Right atrium auricular region (tissue), 2 donors: Measurements from ENCODE around the gene RPE65. TPM values are rescaled to one million over a fixed set of nuclear protein-coding genes. Genes with fewer than 3 reads are reported as not detected.
"Not testable (repeated sequence)": the region's sequence is repeated elsewhere in the genome, so short reads cannot be mapped to it uniquely, and the experiment has no call there.

Source experiments
- DNase-seq: peaks from one replicate; pipeline ENCODE4 v3.0.0-alpha.2; 2019; ENCODE audit warnings: low spot score
- H3K27ac ChIP-seq, 2 donors: fragments of 200-600 bp; sonication (generic); 1 replicate in 1 of 2; 2 replicates in 1 of 2; pipeline ENCODE4 v1.5.1; 2016 to 2019
- H3K27me3 ChIP-seq, 2 donors: fragments of 200-600 bp; sonication (generic); one replicate each; pipeline versions ENCODE4 v1.5.1 to v1.6.0; 2017 to 2019
- H3K36me3 ChIP-seq: fragments of 200-600 bp; sonication (generic); one replicate; pipeline ENCODE4 v1.5.1; 2016
- H3K4me1 ChIP-seq, 2 donors: fragments of 200-600 bp; sonication (generic); one replicate each; pipeline versions ENCODE4 v1.5.1 to v1.6.0; 2017 to 2019
- H3K4me3 ChIP-seq, 2 donors: fragments of 200-600 bp; sonication (generic); 1 replicate in 1 of 2; 2 replicates in 1 of 2; pipeline ENCODE4 v1.5.1; 2017 to 2019; ENCODE audit warnings: mild to moderate bottlenecking in 1 of 2, moderate library complexity in 1 of 2
- H3K9me3 ChIP-seq, 2 donors: fragments of 200-600 bp; sonication (generic); one replicate each; pipeline ENCODE4 v1.5.1; 2019
- total RNA-seq, 2 donors: library from RNA; depleted of rRNA; stranded (reverse); fragments of >200 nt; gene quantifications; one replicate each; pipeline ENCODE4 v1.1.0, GENCODE V29; 2016
- TF ChIP-seq, protein P1 (sequence below), 2 donors: fragments of 200-600 bp; sonication (generic); IDR thresholded peaks; one replicate each; pipeline ENCODE4 v1.5.1; 2019; ENCODE audit warnings: antibody characterized with exemption in 2 of 2

Gene RPE65
- total RNA-seq, 2 donors from 2014 or later = 0.15 TPM; not detected in 1

- H3K9me3 ChIP-seq = no peaks in the 10 kb centered on the region
- no peaks in the 10 kb centered on the region for H3K27me3 ChIP-seq
- DNase-seq = no peak
- no peaks in the 10 kb centered on the region for H3K36me3 ChIP-seq
- H3K27ac ChIP-seq = no peak overlapping the region
- H3K4me3 ChIP-seq = no peak overlapping the region
- H3K4me1 ChIP-seq = no peaks in the 10 kb centered on the region
- TF ChIP-seq, protein P1, sequence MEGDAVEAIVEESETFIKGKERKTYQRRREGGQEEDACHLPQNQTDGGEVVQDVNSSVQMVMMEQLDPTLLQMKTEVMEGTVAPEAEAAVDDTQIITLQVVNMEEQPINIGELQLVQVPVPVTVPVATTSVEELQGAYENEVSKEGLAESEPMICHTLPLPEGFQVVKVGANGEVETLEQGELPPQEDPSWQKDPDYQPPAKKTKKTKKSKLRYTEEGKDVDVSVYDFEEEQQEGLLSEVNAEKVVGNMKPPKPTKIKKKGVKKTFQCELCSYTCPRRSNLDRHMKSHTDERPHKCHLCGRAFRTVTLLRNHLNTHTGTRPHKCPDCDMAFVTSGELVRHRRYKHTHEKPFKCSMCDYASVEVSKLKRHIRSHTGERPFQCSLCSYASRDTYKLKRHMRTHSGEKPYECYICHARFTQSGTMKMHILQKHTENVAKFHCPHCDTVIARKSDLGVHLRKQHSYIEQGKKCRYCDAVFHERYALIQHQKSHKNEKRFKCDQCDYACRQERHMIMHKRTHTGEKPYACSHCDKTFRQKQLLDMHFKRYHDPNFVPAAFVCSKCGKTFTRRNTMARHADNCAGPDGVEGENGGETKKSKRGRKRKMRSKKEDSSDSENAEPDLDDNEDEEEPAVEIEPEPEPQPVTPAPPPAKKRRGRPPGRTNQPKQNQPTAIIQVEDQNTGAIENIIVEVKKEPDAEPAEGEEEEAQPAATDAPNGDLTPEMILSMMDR (IDR thresholded peaks at IDR 0.05) = no peak
These were observed 48.2 kb downstream of the RPE65 start for GRCh38 chr1:68401506-68401905.

- H3K27ac ChIP-seq, H3K4me3 ChIP-seq, H3K27me3 ChIP-seq, H3K9me3 ChIP-seq, H3K36me3 ChIP-seq, H3K4me1 ChIP-seq, DNase-seq: not testable (repeated sequence)
These were observed 54.2 kb downstream of the RPE65 start for GRCh38 chr1:68395575-68395974.

DNA sequence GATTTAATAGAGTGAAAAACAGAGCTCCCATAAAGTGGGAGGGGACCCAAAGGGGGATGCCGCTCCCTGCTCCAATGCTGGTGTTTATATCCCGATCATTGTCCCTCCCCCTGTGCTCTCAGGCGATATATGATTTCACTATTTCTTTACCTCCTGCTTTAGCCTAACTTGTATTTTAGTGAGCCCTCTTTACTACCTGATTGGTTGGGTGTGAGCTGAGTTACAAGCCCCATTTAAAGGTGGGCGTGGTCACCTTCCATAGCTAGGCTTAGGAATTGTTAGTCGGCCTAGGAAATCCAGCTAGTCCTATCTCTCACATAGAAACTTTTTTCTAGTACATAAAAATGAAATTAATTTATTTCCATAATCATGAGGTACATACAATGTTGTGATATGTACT, 57.3 kb downstream of the RPE65 start:
- not testable (repeated sequence) for H3K36me3 ChIP-seq, H3K4me1 ChIP-seq, H3K27ac ChIP-seq, DNase-seq, H3K4me3 ChIP-seq, H3K27me3 ChIP-seq, H3K9me3 ChIP-seq

- not testable (repeated sequence) for H3K9me3 ChIP-seq, H3K4me3 ChIP-seq, H3K27ac ChIP-seq, H3K36me3 ChIP-seq, H3K27me3 ChIP-seq, DNase-seq
- H3K4me1 ChIP-seq = peaks cover 0 to 12% of the 10 kb centered on the region in 2 donors
These were observed 63.8 kb downstream of the RPE65 start for GRCh38 chr1:68385798-68386524.

GRCh38 chr1:68384872-68385411, 64.8 kb downstream of the RPE65 start:
- no peak for DNase-seq
- Histone ChIP-seq H3K9me3 (no peaks in the 10 kb centered on the region), H3K4me1 (peaks cover 0 to 12% of the 10 kb centered on the region in 2 donors), H3K27me3 (no peaks in the 10 kb centered on the region), H3K27ac (peak overlapping the region in 1 of 2 donors; percentile 15), H3K36me3 (no peaks in the 10 kb centered on the region), H3K4me3 (no peak overlapping the region)
- TF ChIP-seq, protein P1 (IDR thresholded peaks at IDR 0.05) = no peak

DNA sequence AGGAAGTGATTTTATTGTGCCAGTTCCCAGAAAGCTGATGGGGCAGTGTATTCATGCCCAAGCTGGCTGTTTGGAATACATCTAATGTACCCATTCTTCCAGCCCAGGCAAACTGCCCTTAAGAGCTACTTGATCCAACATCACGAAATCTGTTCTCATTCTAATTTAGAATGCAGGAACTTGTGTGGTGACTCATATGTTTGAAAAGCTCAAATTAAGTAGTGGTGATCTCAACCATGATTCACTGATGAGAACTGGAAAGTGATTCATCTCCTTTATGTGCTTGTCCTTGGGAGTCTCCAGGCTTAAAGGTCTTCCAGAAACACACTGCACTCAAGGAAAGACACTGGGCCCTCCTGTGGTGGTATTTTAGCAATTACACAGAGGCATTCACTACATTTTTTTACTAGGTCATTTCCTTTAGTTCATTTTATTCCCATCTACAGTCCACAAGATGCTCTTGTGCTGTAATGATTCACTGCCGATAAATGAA, 65.4 kb downstream of the RPE65 start:
- no peaks in the 10 kb centered on the region for H3K36me3 ChIP-seq
- no peaks in the 10 kb centered on the region for H3K27me3 ChIP-seq
- TF ChIP-seq, protein P1 (IDR thresholded peaks at IDR 0.05) = no peak
- peak overlapping the region in 1 of 2 donors; percentile 21 for H3K27ac ChIP-seq
- no peak overlapping the region for H3K4me3 ChIP-seq
- H3K4me1 ChIP-seq = peaks cover 0 to 12% of the 10 kb centered on the region in 2 donors
- DNase-seq = no peak
- no peaks in the 10 kb centered on the region for H3K9me3 ChIP-seq

DNA sequence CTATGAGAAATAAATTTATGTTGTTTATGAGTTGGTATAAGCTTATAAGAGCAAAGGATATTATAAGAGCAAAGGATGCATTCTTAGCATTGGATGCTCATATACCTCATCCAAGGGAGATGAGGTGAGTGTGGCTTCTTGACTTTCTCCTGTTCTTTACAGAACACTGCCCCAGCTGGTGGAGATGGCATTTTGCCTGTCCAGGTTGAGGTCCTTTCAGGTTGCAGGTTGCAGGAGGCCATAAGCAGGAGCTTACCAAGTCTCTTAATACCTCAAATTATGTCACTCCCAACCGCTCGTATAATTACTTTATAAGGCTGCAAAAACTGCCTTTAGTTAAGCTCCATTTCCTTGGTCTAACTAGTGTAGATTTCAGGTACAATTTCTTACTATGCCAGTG, 66.7 kb downstream of the RPE65 start:
- H3K9me3 ChIP-seq = no peaks in the 10 kb centered on the region
- H3K36me3 ChIP-seq = no peaks in the 10 kb centered on the region
- H3K27ac ChIP-seq = no peak overlapping the region
- no peak for DNase-seq
- H3K4me1 ChIP-seq = peaks cover 0 to 12% of the 10 kb centered on the region in 2 donors
- no peaks in the 10 kb centered on the region for H3K27me3 ChIP-seq
- no peak overlapping the region for H3K4me3 ChIP-seq
- TF ChIP-seq, protein P1 (IDR thresholded peaks at IDR 0.05) = no peak
